Thyroid gland (tissue), 4 donors: ENCODE measurements around the gene AFAP1.

Experiments
- CTCF ChIP-seq, 6 experiments: fragments of 200-600 bp in 3 of 6; fragments of 450-650 bp in 3 of 6; sonication (generic) in 3 of 6; IDR thresholded peaks; one replicate each; pipeline ENCODE4 v1.5.1; 2016 to 2019; ENCODE audit warnings: antibody characterized with exemption in 6 of 6, mild to moderate bottlenecking in 2 of 6, inconsistent platforms in 1 of 6, moderate library complexity in 1 of 6
- POLR2A ChIP-seq, 2 donors: fragments of 450-650 bp; IDR thresholded peaks; one replicate each; pipeline ENCODE4 v1.6.1; 2017; ENCODE audit warnings: antibody characterized with exemption in 2 of 2, mild to moderate bottlenecking in 2 of 2, moderate library complexity in 1 of 2

GRCh38 chr4:7793186-7793585 lies 146.5 kb downstream of the AFAP1 start:
- no peak for TF ChIP-seq CTCF (IDR thresholded peaks at IDR 0.05)
- no peak for TF ChIP-seq POLR2A (IDR thresholded peaks at IDR 0.05)
